CD4-positive, alpha-beta memory T cell (primary cell): ENCODE results near the gene FUT6. TPM values are rescaled to one million over a fixed set of nuclear protein-coding genes. Genes with fewer than 3 reads are reported as not detected.

Experiments used
- CTCF ChIA-PET: fragments of 350-600 bp; sonication (Branson Sonifier 250); formaldehyde crosslinking; loops from one replicate; lab custom pipeline; 2021; ENCODE audit warnings: inconsistent platforms; ENCODE audit not compliant: partially characterized antibody; lab: Charles Lee
- POLR2A ChIA-PET: fragments of 350-600 bp; sonication (Branson Sonifier 250); formaldehyde crosslinking; loops from one replicate; lab custom pipeline; 2021; ENCODE audit not compliant: partially characterized antibody; lab: Charles Lee
- DNase-seq, 5 donors: peaks; one replicate each; pipeline versions ENCODE4 v3.0.0 to v3.0.0-alpha.2; 2020 to 2022; ENCODE audit warnings: mixed read lengths in 1 of 5
- H3K27ac ChIP-seq: one replicate; pipeline ENCODE4 v1.7.0; 2013; ENCODE audit warnings: low read depth, low read length
- H3K27me3 ChIP-seq: 2 replicates; pipeline ENCODE4 v1.7.0; 2013; ENCODE audit warnings: mild to moderate bottlenecking, low read length, moderate library complexity; ENCODE audit not compliant: insufficient read depth
- H3K36me3 ChIP-seq: 2 replicates; pipeline ENCODE4 v1.7.0; 2013; ENCODE audit warnings: mild to moderate bottlenecking, low read length, moderate library complexity; ENCODE audit not compliant: insufficient read depth
- H3K4me1 ChIP-seq: 2 replicates; pipeline ENCODE4 v1.7.0; 2013; ENCODE audit warnings: mild to moderate bottlenecking, low read length, moderate library complexity; ENCODE audit not compliant: insufficient read depth
- H3K4me3 ChIP-seq, 2 donors: one replicate each; pipeline ENCODE4 v1.7.0; 2013; ENCODE audit warnings: low read length in 2 of 2, mild to moderate bottlenecking in 1 of 2
- H3K9me3 ChIP-seq, 2 donors: one replicate each; pipeline ENCODE4 v1.7.0; 2013; ENCODE audit warnings: low read length in 2 of 2, control low read depth in 1 of 2; ENCODE audit not compliant: control insufficient read depth in 1 of 2
- H3K27ac Mint-ChIP-seq, 7 donors: one replicate each; pipeline ENCODE4 v1.8.0; 2020 to 2021; ENCODE audit warnings: mixed read lengths in 7 of 7, mild to moderate bottlenecking in 6 of 7, inconsistent platforms in 3 of 7, moderate library complexity in 3 of 7
- H3K27me3 Mint-ChIP-seq, 2 donors: one replicate each; pipeline ENCODE4 v1.8.0; 2020 to 2021; ENCODE audit warnings: mixed read lengths in 2 of 2
- H3K36me3 Mint-ChIP-seq, 2 donors: one replicate each; pipeline ENCODE4 v1.8.0; 2020 to 2021; ENCODE audit warnings: mixed read lengths in 2 of 2, inconsistent platforms in 1 of 2, mild to moderate bottlenecking in 1 of 2
- H3K4me1 Mint-ChIP-seq, 4 donors: one replicate each; pipeline ENCODE4 v1.8.0; 2020 to 2021; ENCODE audit warnings: mixed read lengths in 4 of 4, mild to moderate bottlenecking in 1 of 4
- H3K4me3 Mint-ChIP-seq, 8 donors: one replicate each; pipeline ENCODE4 v1.8.0; 2020 to 2021; ENCODE audit warnings: mixed read lengths in 8 of 8, mild to moderate bottlenecking in 7 of 8, moderate library complexity in 6 of 8, inconsistent platforms in 3 of 8
- H3K9me3 Mint-ChIP-seq, 8 donors: one replicate each; pipeline ENCODE4 v1.8.0; 2020 to 2021; ENCODE audit warnings: mixed read lengths in 8 of 8, mild to moderate bottlenecking in 5 of 8, inconsistent platforms in 3 of 8, moderate library complexity in 1 of 8
- intact Hi-C: fragments of 100-400 bp; cut with micrococcal nuclease; formaldehyde crosslinking; loops from one replicate; pipeline ENCODE4 v1.15.1; 2023
- polyA plus RNA-seq, 2 donors: library from polyadenylated mRNA; unstranded; fragments of 300-500 nt; fragmentation: Illumina TruSeq; gene quantifications; one replicate each; pipeline ENCODE4 v1.2.3, GENCODE V29; 2021
- total RNA-seq, 2 experiments: library from RNA; stranded (reverse); gene quantifications; one replicate each; pipeline ENCODE4 v1.2.3, GENCODE V29; 2021

The FUT6 gene
- total and polyA plus RNA-seq, 4 experiments from 2014 or later = not detected

DNA sequence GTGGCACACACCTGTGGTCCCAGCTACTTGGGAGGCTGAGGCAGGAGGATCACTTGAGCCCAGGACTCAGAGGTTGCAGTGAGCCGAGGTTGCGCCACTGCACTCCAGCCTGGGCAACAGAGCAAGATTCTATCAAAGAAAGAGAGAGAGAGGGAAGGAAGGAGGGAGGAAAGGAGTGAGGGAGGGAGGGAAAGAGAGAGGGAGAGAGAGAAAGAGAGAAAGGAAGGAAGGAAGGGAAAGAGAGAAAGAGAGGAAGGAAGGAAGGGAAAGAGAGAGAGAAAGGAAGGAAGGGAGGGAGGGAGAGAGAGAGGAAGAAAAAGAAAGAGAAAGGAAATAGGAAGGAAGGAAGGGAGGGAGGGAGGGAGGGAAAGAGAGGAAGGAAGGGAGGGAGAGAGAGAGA is 22.3 kb downstream of the FUT6 start:
- H3K4me3 ChIP-seq = no peak overlapping the region
- no peaks in the 10 kb centered on the region for H3K4me1 ChIP-seq
- ChIA-PET POLR2A (no interaction called here), CTCF (no interaction called here)
- Mint-ChIP-seq H3K27me3 (peaks cover 0 to 2% of the 10 kb centered on the region in 2 donors), H3K36me3 (no peaks in the 10 kb centered on the region), H3K9me3 (peaks cover 0 to 3% (median 0%) of the 10 kb centered on the region in 8 donors), H3K4me3 (no peak overlapping the region), H3K27ac (peak overlapping the region in 1 of 7 donors; percentile 50), H3K4me1 (peaks cover 0 to 4% (median under 1%) of the 10 kb centered on the region in 4 donors)
- H3K36me3 ChIP-seq = no peaks in the 10 kb centered on the region
- no peaks in the 10 kb centered on the region for H3K9me3 ChIP-seq
- DNase-seq = no peak
- intact Hi-C loops = no loop called here
- H3K27me3 ChIP-seq = no peaks in the 10 kb centered on the region
- no peak overlapping the region for H3K27ac ChIP-seq

DNA sequence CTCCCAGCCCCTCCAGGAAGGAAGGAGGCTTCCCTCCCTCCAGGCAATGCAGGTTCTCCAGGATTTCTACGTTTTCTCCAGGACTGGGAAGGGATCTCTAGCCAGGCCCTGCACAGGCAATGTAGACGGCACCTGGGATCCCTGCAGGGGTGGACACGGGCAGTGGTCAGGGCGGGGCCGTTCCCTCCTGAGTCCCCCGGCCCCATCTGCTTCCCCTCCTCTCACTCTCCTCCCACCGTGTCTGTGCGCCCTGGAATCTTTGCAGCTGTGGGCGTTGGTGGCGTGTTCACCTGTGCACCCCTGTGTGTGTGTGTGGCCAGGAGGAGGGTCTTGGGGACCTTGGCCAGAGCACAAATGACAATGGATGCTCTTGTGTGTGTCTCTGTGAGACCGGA is 24.7 kb downstream of the FUT6 start:
- peaks cover 0 to 4% (median 0%) of the 10 kb centered on the region in 4 donors for H3K4me1 Mint-ChIP-seq
- no peaks in the 10 kb centered on the region for H3K27me3 Mint-ChIP-seq
- no peak for DNase-seq
- Histone ChIP-seq H3K4me3 (no peak overlapping the region), H3K4me1 (no peaks in the 10 kb centered on the region), H3K27ac (no peak overlapping the region), H3K9me3 (no peaks in the 10 kb centered on the region), H3K27me3 (no peaks in the 10 kb centered on the region), H3K36me3 (no peaks in the 10 kb centered on the region)
- H3K4me3 Mint-ChIP-seq = no peak overlapping the region
- CTCF ChIA-PET = no interaction called here
- intact Hi-C loops = no loop called here
- peak overlapping the region in 1 of 7 donors; percentile 47 for H3K27ac Mint-ChIP-seq
- H3K9me3 Mint-ChIP-seq = no peaks in the 10 kb centered on the region
- POLR2A ChIA-PET = no interaction called here
- H3K36me3 Mint-ChIP-seq = no peaks in the 10 kb centered on the region

DNA sequence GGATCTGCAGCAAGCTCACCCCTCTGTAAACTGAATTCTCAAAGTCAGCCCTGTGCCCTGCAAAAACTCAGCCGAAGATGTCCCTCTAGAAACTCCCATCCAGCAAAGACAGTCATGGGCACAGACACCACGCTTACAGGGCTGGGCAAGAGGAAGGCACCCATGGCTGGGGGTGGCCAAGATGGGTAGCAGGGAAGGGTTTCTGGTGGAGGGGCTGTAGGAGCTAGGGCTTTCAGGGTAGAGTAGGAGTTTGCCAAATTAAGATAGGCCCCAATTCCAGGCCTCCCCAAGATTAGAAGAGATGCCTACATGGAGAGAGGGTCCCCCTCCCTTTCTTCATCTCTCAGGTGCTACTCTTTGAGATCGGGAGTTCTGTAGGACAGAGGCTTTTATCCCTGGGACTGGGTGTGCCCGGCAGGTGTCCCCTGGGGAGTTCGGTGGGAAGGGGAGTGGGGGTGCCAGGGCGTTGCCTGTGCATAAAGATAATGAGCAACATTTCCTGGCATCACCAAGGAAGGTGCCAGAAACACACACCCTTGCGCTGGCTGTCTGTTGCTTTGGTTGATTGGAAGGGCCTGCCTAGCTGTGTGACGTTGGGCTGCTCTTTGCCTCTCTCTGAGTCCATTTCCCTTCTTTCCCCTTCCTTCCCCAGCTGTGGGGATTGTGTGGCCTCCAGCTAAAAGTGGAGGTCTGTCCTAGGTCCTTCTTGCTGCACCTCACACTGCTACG is 25.2 kb downstream of the FUT6 start:
- no peak for DNase-seq
- Mint-ChIP-seq H3K27ac (peak overlapping the region in 1 of 7 donors; percentile 36), H3K4me3 (no peak overlapping the region), H3K9me3 (no peaks in the 10 kb centered on the region), H3K27me3 (no peaks in the 10 kb centered on the region), H3K36me3 (no peaks in the 10 kb centered on the region), H3K4me1 (peaks cover 0 to 4% (median 0%) of the 10 kb centered on the region in 4 donors)
- ChIA-PET CTCF (interaction anchor here (2.5 kb wide), 1 partner anchor 10 kb away, joined by 7 read pairs; no protein-coding TSS in a partner anchor), POLR2A (no interaction called here)
- intact Hi-C loops = no loop called here
- Histone ChIP-seq H3K27me3 (no peaks in the 10 kb centered on the region), H3K36me3 (no peaks in the 10 kb centered on the region), H3K4me1 (no peaks in the 10 kb centered on the region), H3K9me3 (no peaks in the 10 kb centered on the region), H3K4me3 (no peak overlapping the region), H3K27ac (no peak overlapping the region)

DNA sequence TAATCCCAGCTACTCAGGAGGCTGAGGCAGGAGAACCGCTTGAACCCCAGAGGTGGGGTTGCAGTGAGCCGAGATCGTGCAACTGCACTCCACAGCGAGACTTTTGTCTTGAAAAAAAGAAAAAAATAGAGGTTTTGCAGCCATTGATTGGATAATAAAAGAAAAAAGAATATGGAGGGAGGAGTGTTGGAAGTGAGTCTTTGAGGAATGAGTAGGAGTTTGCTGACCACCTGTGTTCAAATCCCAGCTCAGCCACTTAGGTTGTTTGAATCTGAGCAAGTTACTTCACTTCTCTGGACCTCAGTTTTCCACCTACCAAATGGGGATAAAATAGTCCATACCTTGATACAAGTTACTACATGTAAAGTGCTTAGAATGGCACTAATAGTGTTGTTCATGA is 28.4 kb downstream of the FUT6 start:
- Mint-ChIP-seq H3K4me3 (peak overlapping the region in 1 of 8 donors; percentile 59), H3K4me1 (peaks cover 0 to 8% (median 0%) of the 10 kb centered on the region in 4 donors), H3K9me3 (no peaks in the 10 kb centered on the region), H3K27ac (no peak overlapping the region), H3K36me3 (no peaks in the 10 kb centered on the region), H3K27me3 (peaks cover 0 to 2% of the 10 kb centered on the region in 2 donors)
- no peak overlapping the region for H3K27ac ChIP-seq
- no peak for DNase-seq
- intact Hi-C loops = no loop called here
- ChIA-PET CTCF (no interaction called here), POLR2A (no interaction called here)
- no peaks in the 10 kb centered on the region for H3K4me1 ChIP-seq
- no peaks in the 10 kb centered on the region for H3K9me3 ChIP-seq
- H3K4me3 ChIP-seq = no peak overlapping the region
- H3K27me3 ChIP-seq = no peaks in the 10 kb centered on the region
- no peaks in the 10 kb centered on the region for H3K36me3 ChIP-seq

DNA sequence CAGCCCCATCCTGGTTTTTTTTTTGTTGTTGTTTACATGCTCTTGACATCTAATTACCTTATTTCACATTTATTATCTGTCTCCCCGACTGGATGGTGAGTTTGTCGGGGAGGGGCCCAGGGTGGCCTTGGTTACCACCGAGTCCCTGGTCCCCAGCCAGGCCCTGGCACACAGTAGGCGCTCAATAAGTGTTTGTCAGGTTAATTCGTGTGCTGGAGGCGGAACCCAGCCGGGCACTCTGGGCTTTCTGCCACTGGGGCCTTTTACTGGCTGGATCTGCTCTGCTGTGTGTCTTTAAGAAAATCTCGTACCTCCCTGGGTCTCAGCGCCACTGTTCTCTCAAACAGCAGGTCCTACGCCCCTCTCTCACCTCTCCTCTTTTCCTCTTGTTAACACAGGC is 30.0 kb downstream of the FUT6 start:
- Mint-ChIP-seq H3K9me3 (no peaks in the 10 kb centered on the region), H3K4me3 (no peak overlapping the region), H3K36me3 (no peaks in the 10 kb centered on the region), H3K4me1 (peaks cover 0 to 13% (median under 1%) of the 10 kb centered on the region in 4 donors), H3K27ac (peak overlapping the region in 2 of 7 donors; percentile 18 to 29), H3K27me3 (peaks cover 0 to 2% of the 10 kb centered on the region in 2 donors)
- intact Hi-C loops = no loop called here
- Histone ChIP-seq H3K36me3 (no peaks in the 10 kb centered on the region), H3K4me1 (peaks cover 2% of the 10 kb centered on the region), H3K4me3 (no peak overlapping the region), H3K27me3 (no peaks in the 10 kb centered on the region), H3K27ac (no peak overlapping the region), H3K9me3 (no peaks in the 10 kb centered on the region)
- CTCF ChIA-PET = interaction anchor here (1.2 kb wide), 1 partner anchor 12 kb away, joined by 3 read pairs; no protein-coding TSS in a partner anchor
- POLR2A ChIA-PET = interaction anchor here (2.5 kb wide), 1 partner anchor 18 kb away, joined by 7 read pairs; no protein-coding TSS in a partner anchor
- no peak for DNase-seq

DNA sequence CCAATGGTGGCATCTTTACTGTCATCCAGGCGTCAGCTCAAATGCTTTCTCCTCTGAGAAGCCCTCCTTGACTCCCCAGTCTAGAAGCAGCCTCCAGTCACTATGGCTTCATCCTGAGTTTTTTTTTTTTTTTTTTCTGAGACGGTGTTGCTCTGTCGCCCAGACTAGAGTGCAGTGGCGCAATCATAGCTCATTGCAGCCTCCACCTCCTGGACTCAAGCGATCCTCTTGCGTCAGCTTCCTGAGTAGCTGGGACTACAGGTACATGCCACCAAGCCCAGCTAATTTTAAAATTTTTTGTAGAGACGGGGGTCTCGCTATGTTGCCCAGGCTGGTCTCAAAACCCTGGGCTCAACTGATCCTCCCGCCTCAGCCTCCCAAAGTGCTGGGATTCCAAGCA is 30.4 kb downstream of the FUT6 start:
- Histone ChIP-seq H3K4me1 (peaks cover 6% of the 10 kb centered on the region), H3K36me3 (no peaks in the 10 kb centered on the region), H3K9me3 (no peaks in the 10 kb centered on the region), H3K27me3 (no peaks in the 10 kb centered on the region), H3K27ac (no peak overlapping the region), H3K4me3 (no peak overlapping the region)
- POLR2A ChIA-PET = interaction anchor here (2.5 kb wide), 1 partner anchor 18 kb away, joined by 7 read pairs; no protein-coding TSS in a partner anchor
- Mint-ChIP-seq H3K4me1 (peaks cover 0 to 17% (median 3%) of the 10 kb centered on the region in 4 donors), H3K27ac (peak overlapping the region in 2 of 7 donors; percentile 18 to 29), H3K27me3 (peaks cover 0 to 2% of the 10 kb centered on the region in 2 donors), H3K36me3 (no peaks in the 10 kb centered on the region), H3K9me3 (no peaks in the 10 kb centered on the region), H3K4me3 (no peak overlapping the region)
- intact Hi-C loops = no loop called here
- CTCF ChIA-PET = no interaction called here
- DNase-seq = no peak

DNA sequence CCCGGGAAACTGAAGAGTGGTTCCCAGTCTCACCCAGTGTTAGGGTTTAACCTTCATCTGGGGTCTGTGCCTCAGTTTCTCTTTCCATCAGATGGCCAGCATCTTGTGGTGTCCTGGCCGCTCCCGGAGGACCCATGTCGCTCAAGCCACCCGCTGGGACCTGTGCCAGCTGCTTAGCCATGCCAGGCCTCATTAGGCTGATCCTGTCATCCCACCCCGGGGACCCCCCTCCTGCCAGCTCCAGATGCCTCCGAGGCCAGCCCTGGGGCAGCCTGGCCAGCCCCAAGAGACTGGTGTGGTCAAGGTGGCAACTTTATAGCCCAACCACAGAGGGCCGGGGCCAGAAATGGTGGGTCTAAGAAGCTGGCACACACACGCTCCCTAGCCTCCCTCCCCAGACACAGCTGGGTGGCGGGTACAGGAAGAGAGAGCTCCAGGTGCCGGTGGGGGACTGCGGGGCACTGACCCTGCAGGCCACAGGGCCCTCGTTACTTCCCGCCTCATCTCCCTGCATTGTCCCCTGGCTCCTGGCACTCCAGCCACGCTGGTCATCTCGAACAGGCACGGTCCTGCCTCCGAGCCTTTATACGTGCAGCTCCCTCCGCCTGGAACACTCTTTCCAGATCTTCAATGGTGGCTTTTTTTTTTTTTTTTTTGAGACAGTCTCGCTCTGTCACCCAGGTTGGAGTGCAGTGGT is 31.2 kb downstream of the FUT6 start:
- H3K27me3 ChIP-seq = no peaks in the 10 kb centered on the region
- Mint-ChIP-seq H3K27ac (no peak overlapping the region), H3K4me3 (peak overlapping the region in 1 of 8 donors; percentile 31), H3K9me3 (no peaks in the 10 kb centered on the region), H3K4me1 (peaks cover under 1 to 25% (median 7%) of the 10 kb centered on the region in 4 donors), H3K27me3 (peaks cover 0 to 2% of the 10 kb centered on the region in 2 donors), H3K36me3 (no peaks in the 10 kb centered on the region)
- ChIA-PET CTCF (interaction anchor here (1.2 kb wide), 1 partner anchor 214 kb away, joined by 3 read pairs; no protein-coding TSS in a partner anchor), POLR2A (interaction anchor here (0.7 to 2.5 kb wide), 2 partner anchors 19 to 20 kb away, joined by 3 to 7 read pairs; no protein-coding TSS in a partner anchor)
- H3K27ac ChIP-seq = no peak overlapping the region
- no peak overlapping the region for H3K4me3 ChIP-seq
- no peaks in the 10 kb centered on the region for H3K9me3 ChIP-seq
- H3K36me3 ChIP-seq = no peaks in the 10 kb centered on the region
- peaks cover 14% of the 10 kb centered on the region for H3K4me1 ChIP-seq
- DNase-seq = no peak
- intact Hi-C loops = no loop called here
